ENCODE data around the gene IQCH.

IQCH gene

DNA sequence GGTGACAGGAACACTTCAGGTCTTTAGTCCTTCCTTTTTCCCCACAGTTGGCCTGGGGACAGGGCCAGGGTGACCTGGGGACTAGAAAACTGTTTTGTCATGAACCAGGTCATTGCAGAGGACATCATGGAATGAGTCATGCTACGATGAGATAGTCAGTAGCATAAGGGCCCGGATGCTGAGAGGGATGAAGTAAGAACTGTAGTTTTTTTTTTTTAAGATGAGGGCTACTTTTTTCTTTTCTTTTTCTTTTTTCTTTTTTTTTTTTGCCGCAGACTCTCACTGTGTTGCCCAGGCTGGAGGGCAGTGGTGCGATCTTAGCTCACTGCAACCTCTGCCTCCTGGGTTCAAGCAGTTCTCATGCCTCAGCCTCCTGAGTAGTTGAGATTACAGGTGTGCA is 295.9 kb downstream of the IQCH start:
- TF ChIP-seq, protein P1, sequence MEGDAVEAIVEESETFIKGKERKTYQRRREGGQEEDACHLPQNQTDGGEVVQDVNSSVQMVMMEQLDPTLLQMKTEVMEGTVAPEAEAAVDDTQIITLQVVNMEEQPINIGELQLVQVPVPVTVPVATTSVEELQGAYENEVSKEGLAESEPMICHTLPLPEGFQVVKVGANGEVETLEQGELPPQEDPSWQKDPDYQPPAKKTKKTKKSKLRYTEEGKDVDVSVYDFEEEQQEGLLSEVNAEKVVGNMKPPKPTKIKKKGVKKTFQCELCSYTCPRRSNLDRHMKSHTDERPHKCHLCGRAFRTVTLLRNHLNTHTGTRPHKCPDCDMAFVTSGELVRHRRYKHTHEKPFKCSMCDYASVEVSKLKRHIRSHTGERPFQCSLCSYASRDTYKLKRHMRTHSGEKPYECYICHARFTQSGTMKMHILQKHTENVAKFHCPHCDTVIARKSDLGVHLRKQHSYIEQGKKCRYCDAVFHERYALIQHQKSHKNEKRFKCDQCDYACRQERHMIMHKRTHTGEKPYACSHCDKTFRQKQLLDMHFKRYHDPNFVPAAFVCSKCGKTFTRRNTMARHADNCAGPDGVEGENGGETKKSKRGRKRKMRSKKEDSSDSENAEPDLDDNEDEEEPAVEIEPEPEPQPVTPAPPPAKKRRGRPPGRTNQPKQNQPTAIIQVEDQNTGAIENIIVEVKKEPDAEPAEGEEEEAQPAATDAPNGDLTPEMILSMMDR (conservative IDR thresholded peaks at IDR 0.05) = no peak
- no peak overlapping the region for H3K27ac ChIP-seq

DNA sequence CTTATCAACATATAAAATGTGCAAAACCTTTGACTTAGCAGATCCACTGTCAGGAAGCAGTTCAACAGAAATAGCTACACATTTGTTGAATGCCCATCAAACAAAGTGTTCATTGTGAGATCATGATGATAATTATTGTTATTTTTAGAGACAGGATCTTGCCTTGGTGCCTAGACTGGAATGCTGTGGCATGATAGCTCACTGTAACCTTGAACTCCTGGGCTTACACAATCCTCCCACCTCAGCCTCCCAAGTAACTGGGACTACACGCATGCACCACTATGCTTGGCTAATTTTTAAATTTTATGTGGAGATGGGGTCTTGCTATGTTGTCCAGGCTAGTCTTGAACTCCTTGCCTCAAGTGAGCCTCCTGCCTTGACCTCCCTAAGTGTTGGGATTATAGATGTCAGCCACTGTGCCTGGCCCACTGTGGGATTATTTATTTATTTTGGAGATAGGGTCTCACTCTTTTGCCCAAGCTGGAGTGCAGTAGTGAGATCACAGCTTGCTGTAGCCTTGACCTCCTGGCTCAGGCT is 296.7 kb downstream of the IQCH start:
- no peak overlapping the region for H3K27ac ChIP-seq
- TF ChIP-seq, protein P1 (conservative IDR thresholded peaks at IDR 0.05) = no peak
